Measurements from ENCODE around the gene YPEL3. TPM values are rescaled to one million over a fixed set of nuclear protein-coding genes. Genes with fewer than 3 reads are reported as not detected.

Gene YPEL3
- total and polyA plus RNA-seq, 2 donors (not counting 3 experiments of a cell fraction or from before 2014, with no cell fraction given): 46.1 to 78.0 TPM

- Histone ChIP-seq H3K79me2 (ENCODE audit: control insufficient read depth, insufficient read depth, low read length) (peaks cover 46% of the 10 kb centered on the region), H3K4me1 (ENCODE audit: control insufficient read depth, extremely low read depth, insufficient read depth, low read length) (peaks cover 19% of the 10 kb centered on the region), H3K9me3 (replicated peaks; ENCODE audit: control insufficient read depth, insufficient read depth, low read length) (no peaks in the 10 kb centered on the region), H3K27ac (ENCODE audit: insufficient read depth, low read depth, low read length) (no peak overlapping the region), H3K4me3 (replicated peaks in 1 of 3; ENCODE audit: insufficient read depth in 1 of 3, low read depth in 1 of 3, low read length in 3 of 3) (no peak overlapping the region), H3K4me2 (ENCODE audit: insufficient read depth, low read length) (no peak overlapping the region), H3K9me1 (replicated peaks; ENCODE audit: control insufficient read depth, extremely low read depth, insufficient read depth, low read length) (no peaks in the 10 kb centered on the region), H4K20me1 (replicated peaks; ENCODE audit: control insufficient read depth, extremely low read depth, insufficient read depth, low read length) (no peaks in the 10 kb centered on the region), H3K27me3 (ENCODE audit: control insufficient read depth in 2 of 2, insufficient read depth in 2 of 2, low read length in 2 of 2) (no peaks in the 10 kb centered on the region), H2AFZ (ENCODE audit: low read depth, low read length) (no peak overlapping the region), H3K9ac (replicated peaks; ENCODE audit: extremely low read depth, insufficient read depth, low read length) (no peak overlapping the region), H3K36me3 (ENCODE audit: control insufficient read depth in 2 of 2, extremely low read depth in 1 of 2, insufficient read depth in 2 of 2, low read length in 2 of 2) (peaks cover 24 to 42% of the 10 kb centered on the region in 2 experiments)
- FAIRE-seq: no peak
- ChIA-PET CTCF (interaction anchor here (0.9 to 1.8 kb wide), 2 partner anchors 15 to 22 kb away, joined by 3 to 5 read pairs; no protein-coding TSS in a partner anchor), POLR2A (interaction anchor here (0.5 to 0.8 kb wide), 3 partner anchors 15 to 112 kb away, joined by 3 to 8 read pairs (median 5); partner anchors contain the start of gene TBX6)
- dilution Hi-C loops (cut with MboI; ENCODE audit: extremely low pct_ligation_motif_present, low sequenced_read_pairs): no loop called here
- TF ChIP-seq MYC (IDR thresholded peaks at IDR 0.05; ENCODE audit: low read depth, low read length) (no peak), MAX (IDR thresholded peaks at IDR 0.05; ENCODE audit: insufficient read depth, insufficient read length) (no peak), POLR2A (IDR thresholded peaks at IDR 0.05; ENCODE audit: low read depth, low read length) (no peak), GATA2 (IDR thresholded peaks at IDR 0.05; ENCODE audit: insufficient read depth, insufficient read length, low read depth, low read length) (no peak), CTCF (IDR thresholded peaks at IDR 0.05; ENCODE audit: extremely low read depth in 1 of 2, insufficient read depth in 1 of 2, low read depth in 1 of 2, low read length in 2 of 2) (no peak), EZH2 (IDR thresholded peaks at IDR 0.05; ENCODE audit: borderline replicate concordance, low read depth, low read length, severe bottlenecking) (no peak), POLR2AphosphoS5 (IDR thresholded peaks at IDR 0.05; ENCODE audit: insufficient read depth, low read depth, low read length) (no peak), JUN (IDR thresholded peaks at IDR 0.05; ENCODE audit: borderline replicate concordance, insufficient read depth, insufficient read length, low read depth) (no peak)
- DNase-seq (ENCODE audit: low read depth, low spot score): no peak
- BruUV-seq (replicated peaks): no TSS peak
- intact Hi-C loops (cut with micrococcal nuclease): no loop called here
Measured at GRCh38 chr16:30070490-30070889, 25.5 kb downstream of the YPEL3 start.

Data from endothelial cell of umbilical vein (primary cell).